H54 (cell line): Measurements from ENCODE around the gene HNRNPH3.
"Not testable (repeated sequence)": the region's sequence is repeated elsewhere in the genome, so short reads cannot be mapped to it uniquely, and the experiment has no call there.

ENCODE experiments used
- DNase-seq: peaks from one replicate; pipeline ENCODE4 v3.0.0; 2011; ENCODE audit warnings: low spot score, mixed read lengths; ENCODE audit not compliant: insufficient read length
- FAIRE-seq: peaks from 3 replicates; lab custom pipeline; 2011; peaks lifted over from hg19 to GRCh38; lab: Jason Lieb, UNC
- POLR2A ChIP-seq: IDR thresholded peaks from 2 replicates; pipeline ENCODE4 v1.6.1; 2011; ENCODE audit warnings: low read depth, mild to moderate bottlenecking, low read length

The HNRNPH3 gene, protein sequence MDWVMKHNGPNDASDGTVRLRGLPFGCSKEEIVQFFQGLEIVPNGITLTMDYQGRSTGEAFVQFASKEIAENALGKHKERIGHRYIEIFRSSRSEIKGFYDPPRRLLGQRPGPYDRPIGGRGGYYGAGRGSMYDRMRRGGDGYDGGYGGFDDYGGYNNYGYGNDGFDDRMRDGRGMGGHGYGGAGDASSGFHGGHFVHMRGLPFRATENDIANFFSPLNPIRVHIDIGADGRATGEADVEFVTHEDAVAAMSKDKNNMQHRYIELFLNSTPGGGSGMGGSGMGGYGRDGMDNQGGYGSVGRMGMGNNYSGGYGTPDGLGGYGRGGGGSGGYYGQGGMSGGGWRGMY

DNA sequence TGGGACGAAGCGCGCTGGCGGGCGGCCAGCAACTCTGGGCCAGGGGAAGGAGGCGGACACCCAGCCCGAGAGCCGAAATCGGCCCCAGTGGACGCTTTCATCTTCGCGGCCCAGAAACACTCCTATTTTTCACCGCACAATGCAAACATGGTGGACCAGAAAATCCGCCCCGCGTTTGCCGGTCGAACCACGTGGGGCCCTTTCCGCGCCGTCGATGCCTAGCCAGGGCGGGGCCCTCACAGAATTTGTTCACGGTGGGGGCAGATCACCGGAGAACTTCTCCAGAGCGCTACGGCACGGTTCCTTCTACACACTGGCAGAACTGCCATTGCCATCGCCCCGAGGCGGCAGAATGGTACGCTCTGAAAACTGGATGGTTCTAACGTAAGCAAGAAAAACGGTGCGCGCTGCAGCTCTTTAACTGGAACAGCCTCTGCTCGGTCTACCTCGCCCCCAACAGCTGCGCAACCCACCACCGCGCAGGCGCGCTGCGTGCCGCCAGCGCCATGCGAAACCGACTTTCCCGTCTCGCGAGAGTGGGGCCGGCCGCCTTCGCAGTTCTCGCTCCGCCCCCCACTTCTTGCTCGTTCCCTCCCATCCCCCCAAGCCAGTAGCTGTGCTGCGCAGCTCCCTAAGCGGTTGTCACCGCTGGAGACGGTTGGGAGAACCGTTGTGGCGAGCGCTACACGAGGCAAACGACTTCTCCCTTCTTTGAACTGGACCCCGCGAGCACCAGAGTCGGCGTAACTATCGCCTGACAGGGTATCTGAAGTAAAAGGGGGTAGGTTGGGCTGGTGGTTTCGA, at the start of gene HNRNPH3:
TSS of gene HNRNPH3 (plus strand) at position 610 of the 804 bp plus-strand sequence. CDS start 5,158 bp downstream, outside the sequence.
- TF ChIP-seq POLR2A: peak; percentile 96
- DNase-seq (peak; percentile 95), FAIRE-seq (peak; percentile 96)

DNA sequence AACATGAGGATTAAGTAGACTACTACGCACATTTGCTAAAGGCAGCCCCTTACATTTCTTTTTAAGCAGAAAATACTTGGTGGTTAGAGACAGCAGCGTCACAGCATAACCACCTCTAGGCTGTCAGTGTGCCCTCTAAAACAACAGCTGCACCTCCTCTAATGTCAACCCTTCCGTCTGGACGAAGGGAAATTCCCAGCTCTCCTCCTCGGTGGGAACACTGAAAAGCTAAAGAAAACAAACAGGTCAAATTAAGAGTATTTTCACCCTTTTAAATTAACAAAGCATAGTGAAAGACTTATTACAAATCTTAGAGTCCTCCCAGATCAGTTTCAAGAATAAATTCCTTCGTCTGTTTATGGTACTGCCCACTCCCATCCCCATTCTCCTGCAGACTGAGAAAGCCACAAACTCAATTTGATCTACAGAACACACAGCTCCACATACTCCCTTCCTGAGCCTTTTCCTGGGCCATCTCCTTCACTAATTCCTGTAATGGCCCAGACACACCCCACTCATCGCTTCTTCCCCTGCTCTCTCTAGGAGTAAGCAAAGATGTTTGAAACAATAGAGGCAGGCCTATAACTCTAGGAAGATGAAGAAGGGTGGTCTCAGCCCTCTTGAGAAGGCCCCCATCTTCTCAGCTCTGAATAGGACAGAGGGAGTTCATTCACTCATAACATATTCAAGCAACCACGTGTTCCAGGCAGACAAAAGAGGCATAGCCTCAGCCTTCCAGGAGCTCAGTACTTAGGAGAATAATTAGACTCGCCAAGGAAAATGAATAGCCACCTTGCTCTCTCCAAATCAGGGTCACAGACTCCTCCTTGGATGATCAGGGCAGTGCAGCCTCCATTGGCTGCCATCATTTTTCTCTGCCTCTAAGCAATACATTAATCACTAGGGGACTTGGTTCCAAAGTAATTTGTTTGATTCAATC, 47.5 kb upstream of the HNRNPH3 start:
- FAIRE-seq: no peak
- no peak for DNase-seq
- no peak for TF ChIP-seq POLR2A

DNA sequence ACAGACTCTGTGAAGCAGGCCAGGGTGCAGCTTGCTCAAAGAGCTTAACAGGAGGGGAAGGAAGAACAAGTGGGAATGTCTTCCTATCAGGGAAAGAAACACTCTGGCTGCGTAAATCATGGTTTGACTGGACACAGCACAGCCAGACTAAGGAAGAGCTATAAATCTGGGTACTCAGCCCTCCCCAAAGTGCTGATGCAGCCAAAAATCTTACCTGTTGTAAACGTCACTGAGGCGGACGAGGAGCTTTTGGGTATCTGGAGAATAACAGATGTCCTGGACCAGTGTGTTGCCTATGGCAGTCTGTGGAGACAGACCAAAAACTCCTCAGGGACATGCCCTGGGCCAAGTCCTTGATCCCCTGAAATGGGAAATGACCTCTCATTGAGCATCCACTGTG, 43.1 kb upstream of the HNRNPH3 start:
- TF ChIP-seq POLR2A: no peak
- FAIRE-seq (no peak), DNase-seq (no peak)

DNA sequence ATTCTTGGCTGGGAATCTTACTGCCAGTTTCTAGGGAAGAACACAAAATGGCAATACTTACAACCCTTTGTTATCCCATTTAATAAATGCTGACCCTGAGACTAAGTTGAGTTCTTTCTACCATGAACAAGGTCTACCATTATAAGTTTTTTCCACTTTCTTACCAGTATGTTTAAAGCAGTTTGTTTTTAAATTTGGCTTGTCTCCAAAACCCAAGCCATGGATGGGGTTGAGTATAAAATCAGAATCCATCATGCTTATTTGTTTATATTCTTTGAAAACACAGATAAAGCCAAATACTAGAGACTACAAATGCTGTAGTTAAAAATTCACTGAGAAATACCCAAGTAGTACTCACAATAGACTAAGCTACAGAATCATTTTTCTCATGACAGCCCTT, 41.1 kb upstream of the HNRNPH3 start:
- TF ChIP-seq POLR2A: no peak
- no peak for FAIRE-seq
- no peak for DNase-seq

DNA sequence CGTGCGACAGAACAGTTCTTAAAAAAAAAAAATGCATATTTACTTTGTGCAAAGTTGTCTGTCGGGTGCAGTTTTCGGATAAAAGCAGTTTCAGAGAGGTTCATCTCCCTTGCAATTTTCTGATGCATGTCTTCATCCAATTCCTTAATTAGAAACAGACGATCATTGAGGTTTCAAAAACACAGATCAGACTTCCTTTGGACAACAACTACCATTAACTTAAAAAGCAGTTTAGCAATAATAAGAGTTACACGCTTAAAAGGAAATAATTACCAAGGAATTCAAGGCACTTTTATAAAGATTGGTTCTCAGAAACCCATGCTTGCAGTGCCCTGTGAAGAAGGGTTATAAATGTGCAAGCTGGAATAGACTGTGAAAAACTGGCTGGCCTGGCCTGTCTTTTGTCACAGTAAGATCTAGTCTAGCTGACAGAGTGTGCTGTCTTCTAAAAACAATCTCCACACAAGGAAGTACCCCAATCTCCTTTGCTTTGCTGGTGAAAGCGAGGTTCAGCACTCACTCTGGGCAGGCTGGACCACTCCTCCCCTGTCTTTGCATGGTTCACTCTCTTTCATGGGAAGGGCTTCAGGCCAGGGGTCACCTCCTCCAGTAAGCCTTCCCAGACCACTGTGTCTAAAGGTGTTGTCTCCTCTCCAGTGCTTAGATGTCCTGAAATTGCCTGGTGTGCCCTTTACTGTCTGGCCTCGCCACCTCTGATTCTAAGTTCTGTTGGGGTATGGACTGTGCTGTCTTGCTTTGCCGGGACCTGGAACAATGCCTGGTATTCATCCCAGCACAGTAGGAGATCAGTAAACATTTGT, 34.8 kb upstream of the HNRNPH3 start:
- TF ChIP-seq POLR2A: no peak
- no peak for FAIRE-seq

DNA sequence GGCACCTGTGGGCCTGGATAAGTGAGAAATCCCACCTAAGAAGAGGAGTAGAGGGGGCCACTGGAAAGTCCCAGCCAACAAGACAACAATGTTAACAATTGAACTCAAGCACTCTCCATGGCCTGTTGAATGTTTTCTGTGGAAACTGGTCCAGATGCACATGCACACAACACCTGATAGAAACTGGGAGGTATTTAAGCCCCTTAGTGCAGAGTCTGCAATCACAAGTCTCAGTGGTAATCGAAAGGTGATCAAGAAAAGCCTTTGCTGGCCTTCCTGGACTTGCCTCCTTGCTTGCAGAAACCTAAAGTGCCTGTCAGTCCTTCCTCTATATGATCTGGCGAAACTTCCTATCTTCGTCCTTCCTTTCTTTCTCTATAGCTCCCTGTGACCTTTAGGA, 30.6 kb upstream of the HNRNPH3 start:
- TF ChIP-seq POLR2A: no peak
- DNase-seq (no peak), FAIRE-seq (no peak)

More for the DNA sequence above, 34.8 kb upstream of the HNRNPH3 start:
- DNase-seq: no peak

DNA sequence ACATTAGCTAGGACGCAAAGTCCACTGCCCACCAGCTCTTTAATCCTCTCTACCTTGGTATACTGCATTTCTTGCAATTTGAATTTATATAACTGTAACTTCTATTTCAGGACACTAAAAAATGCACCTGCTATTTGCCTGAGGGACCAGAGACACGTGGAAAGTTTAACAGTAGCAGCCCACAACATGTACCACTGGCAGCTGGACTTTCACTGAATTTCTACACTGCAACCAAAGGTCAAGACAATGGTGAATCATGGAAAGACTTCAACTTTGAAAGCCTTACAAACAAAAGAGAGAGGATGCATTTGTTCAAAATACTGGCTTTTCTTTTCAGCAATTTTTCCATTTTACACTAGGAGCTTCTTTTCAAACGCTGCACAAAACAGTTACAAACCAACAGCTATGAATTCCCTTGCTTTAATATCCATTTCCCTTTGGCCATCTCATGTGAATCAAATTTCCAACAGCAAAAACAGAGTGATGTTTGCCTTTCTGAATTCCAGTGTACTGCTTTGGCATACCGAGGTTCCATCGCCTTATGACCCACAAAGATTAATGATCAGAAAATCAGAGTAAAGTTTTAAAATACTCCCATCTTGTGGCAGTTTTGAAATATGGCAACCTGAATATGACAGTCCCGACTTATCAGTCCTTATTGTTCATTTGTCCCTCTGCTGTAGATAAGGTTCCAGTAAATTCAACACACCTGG, 29.9 kb upstream of the HNRNPH3 start:
- FAIRE-seq (peak; percentile 93), DNase-seq (peak; percentile 36)
- TF ChIP-seq POLR2A: no peak

DNA sequence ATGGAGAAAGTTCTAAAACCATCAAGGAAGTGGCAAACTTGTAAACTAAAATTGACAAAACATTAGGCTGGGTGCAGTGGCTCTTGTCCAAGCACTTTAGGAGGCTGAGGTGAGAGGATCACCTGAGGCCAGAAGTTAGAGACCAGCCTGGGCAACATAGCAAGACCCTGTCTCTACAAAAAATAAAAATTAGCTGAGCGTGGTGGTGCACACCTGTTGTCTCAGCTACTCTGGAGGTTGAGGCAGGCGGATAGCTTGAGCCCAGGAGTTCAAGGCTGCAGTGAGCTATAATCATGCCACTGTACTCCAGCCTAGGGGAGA, 29.4 kb upstream of the HNRNPH3 start:
- no peak for FAIRE-seq
- no peak for DNase-seq

DNA sequence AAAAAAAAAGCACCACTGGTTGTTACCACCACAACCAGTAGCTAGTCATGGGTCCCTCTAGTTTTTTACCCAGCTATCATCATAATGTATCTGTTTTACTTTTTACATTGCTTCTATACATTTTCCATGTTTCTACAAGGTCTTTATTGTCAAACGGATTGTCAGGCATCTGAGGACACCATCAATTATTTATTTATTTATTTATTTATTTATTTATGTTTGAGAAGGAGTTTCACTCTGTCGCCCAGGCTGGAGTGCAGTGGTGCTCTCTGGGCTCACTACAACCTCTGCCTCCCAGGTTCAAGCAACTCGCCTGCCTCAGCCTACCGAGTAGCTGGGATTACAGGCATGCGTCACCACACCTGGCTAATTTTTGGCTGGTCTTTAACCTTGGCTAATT, 29.0 kb upstream of the HNRNPH3 start:
- TF ChIP-seq POLR2A: no peak

More for the DNA sequence above, 29.4 kb upstream of the HNRNPH3 start:
- TF ChIP-seq POLR2A: no peak

DNA sequence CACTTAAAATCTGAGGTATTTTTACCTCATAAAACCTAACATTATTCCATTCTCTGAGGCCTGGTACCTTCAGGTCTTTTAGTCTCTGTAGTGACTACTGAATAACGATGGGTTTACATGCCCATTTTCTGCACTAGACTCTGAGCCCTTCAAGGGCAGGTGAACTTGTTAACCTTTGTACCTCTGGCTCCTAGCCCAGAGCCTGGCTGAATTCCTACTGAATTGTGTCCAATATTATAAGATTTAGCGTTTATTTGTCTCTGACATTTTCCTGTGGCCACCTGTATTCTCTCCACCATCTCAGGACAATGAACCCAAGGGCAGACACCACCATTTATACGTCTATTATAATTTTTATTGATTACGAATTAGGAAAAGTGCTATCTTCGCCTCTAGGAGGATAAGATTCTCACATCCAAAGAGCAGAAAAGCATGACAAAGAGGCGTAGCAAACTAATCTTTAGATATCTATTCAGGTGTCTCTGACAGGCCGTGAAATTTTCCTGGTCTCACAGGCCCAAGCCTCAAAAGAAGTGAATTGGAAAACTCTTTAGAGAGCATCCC, 27.9 kb upstream of the HNRNPH3 start:
- DNase-seq (no peak), FAIRE-seq (no peak)
- TF ChIP-seq POLR2A: no peak

More for the DNA sequence above, 29.0 kb upstream of the HNRNPH3 start:
- DNase-seq: no peak
- no peak for FAIRE-seq

DNA sequence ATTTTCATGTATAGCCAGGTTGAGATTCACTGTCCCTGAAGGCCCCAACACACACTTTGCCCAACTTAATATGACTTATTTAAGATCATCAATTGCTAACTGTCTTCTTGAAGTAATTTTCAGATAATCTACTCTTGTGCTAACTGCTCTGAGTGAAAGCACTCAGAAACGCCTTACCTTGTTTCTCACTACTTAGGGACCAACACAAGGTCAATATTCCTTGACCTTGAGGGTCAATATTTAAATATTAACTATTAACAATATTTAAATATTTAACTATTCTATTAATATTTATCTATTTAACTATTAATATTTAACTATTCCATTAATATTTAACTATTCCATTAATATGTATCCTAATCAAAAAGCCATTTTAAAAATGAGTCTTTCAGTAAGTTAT, 26.0 kb upstream of the HNRNPH3 start:
- DNase-seq (no peak), FAIRE-seq (no peak)
- no peak for TF ChIP-seq POLR2A

DNA sequence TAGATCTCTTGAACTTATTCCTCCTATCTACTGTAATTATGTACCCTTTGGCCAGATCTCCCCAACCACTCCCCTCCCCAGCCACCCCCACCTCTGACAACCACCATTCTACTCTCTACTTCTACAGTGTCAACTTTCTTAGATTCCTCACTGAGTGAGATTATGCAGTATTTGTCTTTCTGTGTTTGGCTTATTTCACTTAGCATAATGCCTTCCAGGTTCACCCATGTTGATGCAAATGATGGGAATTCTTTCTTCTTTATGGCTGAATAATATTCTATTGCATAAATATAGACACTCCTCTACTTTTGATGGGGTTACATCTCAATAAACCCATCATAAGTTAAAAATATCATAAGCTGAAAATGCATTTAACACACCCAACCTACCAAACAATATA, 21.3 kb upstream of the HNRNPH3 start:
- no peak for TF ChIP-seq POLR2A
- no peak for DNase-seq
- no peak for FAIRE-seq

DNA sequence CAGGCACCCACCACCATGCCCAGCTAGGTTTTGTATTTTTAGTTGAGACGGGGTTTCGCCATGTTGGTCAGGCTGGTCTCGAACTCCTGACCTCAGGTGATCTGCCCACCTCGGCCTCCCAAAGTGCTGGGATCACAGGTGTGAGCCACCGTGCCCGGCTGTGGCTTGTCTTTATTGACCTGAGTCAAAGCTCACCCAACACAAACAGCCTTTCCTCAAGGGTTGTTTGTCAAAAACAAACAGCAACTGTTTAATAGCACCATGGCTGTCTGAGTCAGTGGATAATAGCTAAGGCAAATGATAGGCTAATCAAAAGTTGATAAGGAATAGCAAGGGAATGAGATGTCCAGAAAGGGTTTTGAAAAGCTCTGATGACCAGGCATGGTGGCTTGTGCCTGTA, 16.9 kb upstream of the HNRNPH3 start:
- not testable (repeated sequence) for DNase-seq, FAIRE-seq
